HG02588 (cell line): ENCODE results near the gene RHOV.
"Not testable (repeated sequence)": the region's sequence is repeated elsewhere in the genome, so short reads cannot be mapped to it uniquely, and the experiment has no call there.

Experiments used
- ATAC-seq: cut with Tn5 transposase; IDR thresholded peaks from one replicate; pipeline ENCODE4 v1.9.1; 2021; ENCODE audit warnings: mild to moderate bottlenecking, moderate library complexity; ENCODE audit not compliant: unreplicated experiment

RHOV gene

GRCh38 chr15:40875991-40876730 lies 2.1 kb upstream of the RHOV start:
- no peak for ATAC-seq

- no peak for ATAC-seq
Measured at GRCh38 chr15:40872791-40873693, 992 bp downstream of the RHOV start.

- no peak for ATAC-seq
Measured at GRCh38 chr15:40871749-40872617, 2.1 kb downstream of the RHOV start.

DNA sequence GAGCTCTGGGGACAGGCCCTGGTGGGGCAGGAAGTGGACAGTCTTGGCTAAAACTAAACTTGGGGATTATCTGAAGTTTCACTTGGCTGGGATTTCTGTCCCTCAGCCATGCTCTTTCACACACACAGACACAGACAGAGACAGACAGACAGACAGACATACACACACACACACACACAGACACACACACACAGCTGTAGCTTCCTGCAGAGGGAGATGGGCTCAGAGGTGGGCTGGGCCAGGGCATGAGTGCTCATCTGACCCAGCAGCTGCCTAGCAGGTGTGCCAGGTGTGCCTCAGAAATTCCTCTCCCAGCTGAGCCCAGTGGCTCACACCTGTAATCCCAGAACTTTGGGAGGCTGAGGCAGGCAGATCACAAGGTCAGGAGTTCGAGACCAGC lies 3.3 kb downstream of the RHOV start:
- no peak for ATAC-seq

DNA sequence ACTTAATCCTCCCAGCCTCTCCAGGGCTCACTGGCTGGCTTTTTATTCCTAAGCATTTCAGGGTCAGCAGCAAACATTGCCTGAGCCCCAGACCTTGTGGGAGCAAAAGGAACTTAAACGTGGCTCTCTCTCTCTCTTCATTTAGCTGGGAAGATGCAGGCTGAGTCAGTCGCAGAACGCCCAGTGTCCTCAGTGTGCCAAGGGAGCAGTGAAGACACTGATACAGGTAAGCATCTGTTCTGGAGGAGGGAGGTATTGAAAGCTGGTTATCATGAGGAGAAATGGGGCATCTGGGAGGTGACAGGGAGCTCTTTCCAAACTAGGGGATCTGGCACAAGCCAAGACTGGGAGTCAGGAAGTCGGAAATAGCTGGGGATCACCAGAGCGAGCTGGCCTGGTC lies 4.3 kb downstream of the RHOV start:
- no peak for ATAC-seq

DNA sequence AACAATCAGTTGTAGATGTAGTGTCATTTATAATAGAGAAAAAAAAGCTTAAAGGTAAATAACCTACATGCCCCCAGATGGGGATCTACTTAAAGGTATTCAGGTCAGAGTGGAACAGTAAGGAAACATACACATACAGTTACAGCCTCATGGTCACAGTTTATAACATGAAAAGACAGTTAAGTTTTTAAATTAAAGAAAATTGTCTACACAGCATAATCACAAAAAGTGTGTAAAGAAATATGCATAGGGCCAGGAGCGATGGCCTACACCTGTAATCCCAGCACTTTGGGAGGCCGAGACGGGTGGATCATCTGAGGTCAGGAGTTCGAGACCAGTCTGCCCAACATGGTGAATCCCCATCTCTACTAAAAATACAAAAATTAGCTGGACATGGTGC lies 6.8 kb downstream of the RHOV start:
- no peak for ATAC-seq

DNA sequence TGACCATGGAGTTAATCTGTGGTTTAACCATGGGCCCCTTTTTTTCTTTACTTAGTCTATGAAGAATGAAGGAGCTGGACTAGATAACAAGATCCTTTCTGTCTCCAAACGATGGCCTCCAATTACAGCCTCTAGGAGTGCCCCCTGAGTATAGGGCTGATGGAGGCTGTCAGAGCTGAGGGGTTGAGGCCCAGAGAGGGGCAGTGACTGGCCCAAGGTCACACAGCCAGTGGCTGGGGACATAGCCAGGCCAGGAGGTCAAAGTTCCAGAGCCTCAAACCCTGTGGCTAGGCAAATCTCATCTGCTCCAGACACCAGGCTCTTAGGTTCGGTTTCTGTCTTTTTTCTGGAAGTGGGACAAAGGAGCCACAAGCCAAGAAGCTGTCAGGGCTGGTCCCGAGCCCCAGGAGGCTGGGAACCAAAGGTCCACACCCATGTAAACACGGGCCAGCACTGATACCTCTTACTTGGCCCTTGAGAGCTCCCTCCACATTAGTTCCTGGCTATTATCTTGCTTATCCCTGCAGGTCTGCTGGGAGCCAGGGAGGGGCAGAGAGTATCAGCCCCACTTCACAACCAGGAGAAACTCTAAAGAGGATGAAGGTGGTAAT lies 10.3 kb downstream of the RHOV start:
- ATAC-seq = no peak

DNA sequence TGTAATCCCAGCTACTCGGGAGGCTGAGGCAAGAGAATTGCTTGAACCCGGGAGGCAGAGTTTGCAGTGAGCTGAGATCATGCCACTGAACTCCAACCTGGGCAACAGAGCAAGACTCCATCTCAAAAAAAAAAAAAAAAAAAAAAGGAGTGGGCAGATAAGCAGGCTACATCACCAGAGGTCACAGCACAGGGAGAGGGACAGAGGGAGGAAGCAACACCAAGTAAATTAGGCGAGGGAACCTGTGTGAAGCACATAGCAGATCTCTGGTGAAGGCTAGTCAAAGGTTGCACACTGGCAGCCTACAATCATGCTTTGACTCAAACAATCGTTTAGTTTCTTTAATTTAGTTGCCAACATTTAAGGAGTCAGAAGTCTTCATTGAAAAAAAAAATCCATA lies 12.9 kb downstream of the RHOV start:
- not testable (repeated sequence) for ATAC-seq

GRCh38 chr15:40859206-40859851 lies 14.7 kb downstream of the RHOV start:
- ATAC-seq = no peak

- no peak for ATAC-seq
Measured at GRCh38 chr15:40858706-40859105, 15.3 kb downstream of the RHOV start.

GRCh38 chr15:40857601-40858341 lies 16.3 kb downstream of the RHOV start:
- ATAC-seq = no peak

DNA sequence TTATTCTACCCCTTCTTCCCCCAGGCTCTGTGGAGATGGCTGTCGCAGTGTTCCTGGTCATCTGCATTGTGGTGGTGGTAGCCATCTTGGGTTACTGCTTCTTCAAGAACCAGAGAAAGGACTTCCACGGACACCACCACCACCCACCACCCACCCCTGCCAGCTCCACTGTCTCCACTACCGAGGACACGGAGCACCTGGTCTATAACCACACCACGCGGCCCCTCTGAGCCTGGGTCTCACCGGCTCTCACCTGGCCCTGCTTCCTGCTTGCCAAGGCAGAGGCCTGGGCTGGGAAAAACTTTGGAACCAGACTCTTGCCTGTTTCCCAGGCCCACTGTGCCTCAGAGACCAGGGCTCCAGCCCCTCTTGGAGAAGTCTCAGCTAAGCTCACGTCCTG lies 17.3 kb downstream of the RHOV start:
- no peak for ATAC-seq

DNA sequence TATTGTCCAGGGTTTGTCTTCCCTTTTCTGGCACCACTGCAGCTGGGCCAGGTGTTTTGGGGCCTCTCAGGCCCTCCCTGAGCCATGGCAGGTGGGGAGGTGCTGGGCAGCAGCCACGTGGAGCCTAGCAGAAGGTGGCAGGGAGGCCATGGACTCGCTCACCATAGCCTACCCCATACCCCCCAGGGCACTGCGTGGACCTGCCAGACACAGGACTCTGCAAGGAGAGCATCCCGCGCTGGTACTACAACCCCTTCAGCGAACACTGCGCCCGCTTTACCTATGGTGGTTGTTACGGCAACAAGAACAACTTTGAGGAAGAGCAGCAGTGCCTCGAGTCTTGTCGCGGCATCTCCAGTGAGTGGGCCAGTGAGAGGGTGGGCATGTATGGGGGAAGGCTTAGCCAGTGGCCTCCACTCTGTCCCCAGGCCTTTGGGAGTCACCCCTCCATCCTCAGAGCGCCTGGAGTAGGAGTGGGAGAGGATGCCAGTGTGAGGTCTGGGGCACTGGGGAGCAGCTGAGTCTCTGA lies 18.3 kb downstream of the RHOV start:
- no peak for ATAC-seq

DNA sequence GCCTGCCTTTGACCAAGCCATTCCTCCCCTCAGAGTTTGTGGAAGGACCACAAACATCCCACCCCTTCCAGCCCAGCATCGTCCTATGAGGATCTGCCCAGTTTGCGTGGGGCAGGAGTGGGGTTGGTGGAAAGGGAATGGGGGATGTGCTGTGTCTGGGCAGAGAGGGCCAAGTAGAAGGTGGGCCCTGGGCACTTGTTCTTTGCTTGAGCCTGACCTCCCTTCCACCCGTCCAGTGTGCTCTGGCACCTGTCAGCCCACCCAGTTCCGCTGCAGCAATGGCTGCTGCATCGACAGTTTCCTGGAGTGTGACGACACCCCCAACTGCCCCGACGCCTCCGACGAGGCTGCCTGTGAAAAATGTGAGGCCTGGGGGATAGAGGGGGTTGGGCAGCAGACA lies 19.9 kb downstream of the RHOV start:
- no peak for ATAC-seq

- no peak for ATAC-seq
Measured at GRCh38 chr15:40853241-40853890, 20.7 kb downstream of the RHOV start.

DNA sequence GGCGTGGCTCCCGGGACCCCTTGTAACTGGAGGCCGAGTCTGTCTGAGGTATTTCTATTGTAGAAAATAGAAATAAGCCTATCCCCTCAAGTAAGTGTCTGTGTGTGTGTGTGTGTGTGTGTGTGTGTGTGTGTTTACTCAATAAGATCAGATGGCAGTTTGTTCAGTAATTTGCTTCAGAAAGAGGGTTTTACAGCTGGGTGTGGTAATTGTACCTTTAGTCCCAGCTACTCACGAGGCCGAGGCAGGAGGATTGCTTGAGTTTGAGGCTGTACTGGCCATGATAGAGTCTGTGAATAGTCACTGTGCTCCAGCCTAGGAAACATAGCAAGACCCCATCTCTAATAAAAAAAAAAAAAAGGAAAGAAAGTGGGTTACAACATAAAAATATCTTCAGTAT lies 21.5 kb downstream of the RHOV start:
- ATAC-seq = no peak

- no peak for ATAC-seq
Measured at GRCh38 chr15:40850576-40851112, 23.4 kb downstream of the RHOV start.

DNA sequence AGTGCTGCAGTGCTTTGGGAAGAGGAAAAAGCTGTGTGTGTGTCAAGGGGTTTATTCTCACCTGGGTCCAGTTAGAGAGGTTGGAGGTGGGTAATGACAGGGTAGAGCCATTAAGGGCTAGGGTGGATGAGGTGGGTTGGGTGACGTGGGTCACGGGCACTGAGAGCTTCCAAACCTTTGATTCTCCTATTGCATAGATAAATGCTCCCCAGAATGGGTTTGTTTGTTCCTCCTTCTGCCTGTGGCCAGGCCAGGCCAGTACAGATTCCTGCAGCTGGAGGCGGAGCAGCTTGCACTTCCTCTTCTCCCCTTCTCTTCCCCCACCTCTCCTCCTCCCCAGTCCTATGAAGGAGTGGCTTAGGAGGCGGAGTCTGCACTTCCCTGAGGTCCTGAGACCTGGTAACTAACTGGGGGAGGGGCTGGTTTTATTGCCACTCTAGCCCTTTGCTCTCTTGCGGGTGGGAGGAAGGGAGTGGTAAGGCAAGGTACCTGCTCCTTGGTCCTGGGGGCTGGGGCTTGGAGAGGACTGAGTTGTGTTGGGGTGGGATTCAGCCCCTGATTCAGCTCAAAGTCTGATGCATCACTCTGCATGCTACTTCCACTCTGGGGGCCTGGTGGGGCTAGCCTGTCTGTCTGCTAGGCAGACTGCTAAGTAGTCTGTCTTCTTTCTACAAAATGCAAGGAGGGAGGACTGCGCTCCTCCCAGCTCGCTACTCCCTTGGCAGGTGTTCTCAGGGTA lies 26.6 kb downstream of the RHOV start:
- peak; percentile 70 for ATAC-seq
